Measurements from ENCODE around the gene ABCA2. TPM values are rescaled to one million over a fixed set of nuclear protein-coding genes. Genes with fewer than 3 reads are reported as not detected.
A peak's percentile ranks its signal among the peaks of the same experiment; 100 is the strongest.

The ABCA2 gene
- total and polyA plus RNA-seq, 9 of the 15 experiments (the other 6 are each of a cell fraction or from before 2014, with no cell fraction given) = 0.69 to 16.3 (median 6.1) TPM; not detected in 2

DNA sequence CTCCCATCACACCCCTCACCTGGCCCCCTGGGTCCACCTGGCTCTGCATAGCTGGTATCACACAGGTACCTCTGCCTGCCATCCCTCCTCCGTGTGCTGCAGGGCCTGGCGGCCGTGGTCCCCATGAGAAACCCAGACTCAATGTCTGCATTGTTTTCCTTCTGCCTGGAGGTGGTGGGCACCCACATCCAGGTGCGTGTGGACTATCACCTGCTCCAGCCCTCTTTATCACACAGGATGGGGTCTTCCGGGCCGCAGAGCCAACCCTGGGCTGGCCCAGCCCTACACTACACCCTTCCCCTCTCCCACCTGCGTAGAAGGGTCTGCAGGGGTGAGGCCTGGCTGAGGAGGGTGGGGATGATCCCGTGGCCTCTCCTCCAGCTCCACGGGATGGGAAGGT lies 10.9 kb upstream of the ABCA2 start:
- Histone ChIP-seq H3K9me1 (ENCODE audit: control insufficient read depth, insufficient read depth, low read length) (no peaks in the 10 kb centered on the region), H3K27me3 (ENCODE audit: control insufficient read depth in 2 of 2, insufficient read depth in 2 of 2, low read length in 2 of 2) (peaks cover 0 to 28% of the 10 kb centered on the region in 2 experiments; a peak in 2 of 5 replicates), H3K9ac (ENCODE audit: insufficient read depth in 1 of 2, low read depth in 2 of 2, low read length in 2 of 2) (0 out of 4 replicates have a peak overlapping the region, but pooled peaks of 1 of the 2 experiments have one; percentile 48), H3K4me2 (ENCODE audit: insufficient read depth, low read length) (no peak overlapping the region), H3K9me3 (replicated peaks; ENCODE audit: control insufficient read depth, insufficient read depth, low read depth, low read length) (no peaks in the 10 kb centered on the region), H3K4me1 (replicated peaks in 1 of 2; ENCODE audit: control insufficient read depth in 2 of 2, insufficient read depth in 2 of 2, low read length in 2 of 2) (peaks cover 0 to 74% of the 10 kb centered on the region in 2 experiments; a peak in 4 of 5 replicates), H3K27ac (ENCODE audit: extremely low read depth, low read depth, low read length) (no peak overlapping the region), H3K36me3 (ENCODE audit: control insufficient read depth, insufficient read depth, low read length) (no peaks in the 10 kb centered on the region), H3K4me3 (no peak overlapping the region), H2AFZ (ENCODE audit: low read depth, low read length) (no peak overlapping the region), H3K79me2 (ENCODE audit: control insufficient read depth, insufficient read depth, low read length) (no peaks in the 10 kb centered on the region), H4K20me1 (replicated peaks; ENCODE audit: control insufficient read depth, insufficient read depth, low read length) (0 out of 2 replicates have a peak, but pooled peaks cover 2% of the 10 kb centered on the region)
- WGBS (ENCODE audit: insufficient coverage, low coverage, missing lambda C conversion rate) = 9% methylated on average over 9 of the region's 9 CpGs
- intact Hi-C loops (cut with micrococcal nuclease) = no loop called here
- CTCF ChIA-PET (ENCODE audit: low intra/inter-chr PET ratio) = no interaction called here
- in situ Hi-C loops (cut with MboI) = loop anchor here (5.0 kb wide), 2 partner anchors 92 to 267 kb away; partner anchors contain the start of gene C8G
- FAIRE-seq (no peak), ATAC-seq (no peak), DNase-seq (ENCODE audit: extremely low read depth in 1 of 4, low spot score in 3 of 4) (no peak)
- POLR2A ChIA-PET = interaction anchor here (0.8 kb wide), 1 partner anchor 311 kb away, joined by 3 read pairs; no protein-coding TSS in a partner anchor
- TF ChIP-seq MBD2 (IDR thresholded peaks at IDR 0.05; ENCODE audit: borderline replicate concordance, low read depth) = no peak
- TF ChIP-seq JUNB (CRISPR knock-in tag; conservative IDR thresholded peaks at IDR 0.05) = no peak
- no peak for TF ChIP-seq ZNF551 (CRISPR knock-in tag; IDR thresholded peaks at IDR 0.05)
- no peak for TF ChIP-seq CBX5 (IDR thresholded peaks at IDR 0.05; ENCODE audit: borderline replicate concordance, low read depth)
- no peak for TF ChIP-seq DACH1 (IDR thresholded peaks at IDR 0.05; ENCODE audit: partially characterized antibody)
- TF ChIP-seq ZNF41 (CRISPR knock-in tag; conservative IDR thresholded peaks at IDR 0.05) = no peak
- TF ChIP-seq ZBTB7A (IDR thresholded peaks at IDR 0.05; ENCODE audit: borderline replicate concordance, control insufficient read depth, low read depth, low read length) = no peak
- TF ChIP-seq GTF2F1 (IDR thresholded peaks at IDR 0.05; ENCODE audit: low read depth, low read length) = no peak
- no peak for TF ChIP-seq NR2C1 (IDR thresholded peaks at IDR 0.05)
- no peak for TF ChIP-seq NR2C1 (tag; IDR thresholded peaks at IDR 0.05)
- BruUV-seq (replicated peaks) = no TSS peak
